Transverse colon (tissue), 4 donors: ENCODE results near the gene TRIM5. TPM values are rescaled to one million over a fixed set of nuclear protein-coding genes. Genes with fewer than 3 reads are reported as not detected.

Experiments used
- DNase-seq: peaks from one replicate; pipeline ENCODE4 v3.0.0-alpha.2; 2019
- H3K27ac ChIP-seq, 4 donors: fragments of 200-600 bp; sonication (generic); 2 replicates each; pipeline ENCODE4 v1.5.1; 2016 to 2018; ENCODE audit warnings: inconsistent platforms in 4 of 4
- H3K27me3 ChIP-seq: fragments of 200-600 bp; sonication (generic); 2 replicates; pipeline ENCODE4 v1.5.1; 2017; ENCODE audit warnings: inconsistent platforms
- H3K36me3 ChIP-seq, 4 donors: fragments of 200-600 bp; sonication (generic); 2 replicates each; pipeline ENCODE4 v1.5.1; 2017 to 2019; ENCODE audit warnings: inconsistent platforms in 4 of 4
- H3K4me1 ChIP-seq, 4 donors: fragments of 200-600 bp; sonication (generic); 2 replicates each; pipeline ENCODE4 v1.5.1; 2017 to 2020; ENCODE audit warnings: inconsistent platforms in 4 of 4
- H3K4me3 ChIP-seq, 4 donors: fragments of 200-600 bp; sonication (generic); 1 replicate in 1 of 4; 2 replicates in 3 of 4; pipeline versions ENCODE4 v1.5.1 to v1.6.1; 2017 to 2019; ENCODE audit warnings: inconsistent platforms in 4 of 4
- H3K9me3 ChIP-seq, 2 donors: fragments of 200-600 bp; sonication (generic); 2 replicates each; pipeline ENCODE4 v1.5.1; 2017 to 2019; ENCODE audit warnings: inconsistent platforms in 2 of 2
- CTCF ChIP-seq, 5 experiments: fragments of 200-600 bp in 3 of 5; fragments of 450-650 bp in 2 of 5; sonication (generic) in 3 of 5; IDR thresholded peaks; 1 replicate in 2 of 5; 2 replicates in 3 of 5; pipeline ENCODE4 v1.5.1; 2016 to 2017; ENCODE audit warnings: antibody characterized with exemption in 5 of 5, inconsistent platforms in 3 of 5, mild to moderate bottlenecking in 2 of 5, moderate library complexity in 1 of 5
- EP300 ChIP-seq: sonication (generic); formaldehyde crosslinking; IDR thresholded peaks from one replicate; pipeline ENCODE4 v1.6.1; 2017; ENCODE audit warnings: antibody characterized with exemption, low read depth
- POLR2A ChIP-seq: fragments of 450-650 bp; IDR thresholded peaks from one replicate; pipeline ENCODE4 v1.6.1; 2016; ENCODE audit warnings: antibody characterized with exemption, mild to moderate bottlenecking, moderate library complexity
- POLR2AphosphoS5 ChIP-seq, 3 donors: sonication (generic); formaldehyde crosslinking; IDR thresholded peaks; one replicate each; pipeline ENCODE4 v1.6.1; 2016; ENCODE audit warnings: antibody characterized with exemption in 3 of 3
- WGBS, 2 donors: methylation state at CpG; one replicate each; pipeline ENCODE4 v1.1.5; 2018; ENCODE audit warnings: low coverage in 1 of 2; 5-methylcytosine and 5-hydroxymethylcytosine counted together
- in situ Hi-C, 4 donors: fragments of 200-750 bp; cut with MboI; loops; one replicate each; pipeline versions ENCODE4 v1.15.0 to v1.15.1; 2017; ENCODE audit warnings: low sequenced_read_pairs in 3 of 4, low pct_ligation_motif_present in 1 of 4, low pct_unique_long_range_greater_than_20kb in 1 of 4
- intact Hi-C: fragments of 100-400 bp; cut with DNase I; formaldehyde crosslinking; loops from one replicate; pipeline ENCODE4 v1.15.1; 2023; ENCODE audit warnings: low total_unique reads
- total RNA-seq, 4 donors: library from RNA; depleted of rRNA; stranded (reverse); fragments of >200 nt; gene quantifications; one replicate each; pipeline ENCODE4 v1.1.0, GENCODE V29; 2016

Gene TRIM5
- total RNA-seq, 4 donors from 2014 or later: 10.5 to 23.6 (median 16.3) TPM

- H3K36me3 ChIP-seq: peaks cover 0 to 9% (median 0%) of the 10 kb centered on the region in 4 donors
Observed at GRCh38 chr11:5643585-5643984, 41.3 kb downstream of the TRIM5 start.

DNA sequence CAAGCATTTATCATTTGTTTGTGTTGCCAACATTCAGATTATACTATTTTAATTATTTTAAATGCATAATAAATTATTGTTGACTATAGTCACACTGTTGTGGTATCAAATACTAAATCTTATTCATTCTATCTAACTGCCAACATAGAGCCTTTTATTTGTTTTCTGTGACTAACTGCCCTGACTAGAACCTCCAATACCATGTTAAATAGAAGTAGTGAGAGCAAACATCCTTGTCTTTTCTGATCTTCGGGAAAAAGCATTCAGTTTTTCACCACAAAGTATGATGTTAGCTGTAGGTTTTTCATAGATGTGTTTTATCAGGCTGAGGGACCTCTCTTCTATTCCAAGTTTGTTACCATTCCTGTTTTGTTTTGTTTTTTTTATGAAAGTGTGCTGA is 44.9 kb downstream of the TRIM5 start:
- intact Hi-C loops: no loop called here
- in situ Hi-C loops: no loop called here
- H3K27ac ChIP-seq: no peak overlapping the region
- WGBS, 2 donors: 82 to 100% methylated on average over 1 of the region's 1 CpG
- no peaks in the 10 kb centered on the region for H3K4me1 ChIP-seq
- H3K27me3 ChIP-seq: no peaks in the 10 kb centered on the region
- TF ChIP-seq POLR2A (no peak), CTCF (IDR thresholded peaks at IDR 0.05) (no peak), EP300 (no peak), POLR2AphosphoS5 (IDR thresholded peaks at IDR 0.05) (no peak)
- no peaks in the 10 kb centered on the region for H3K9me3 ChIP-seq
- H3K36me3 ChIP-seq: peaks cover 0 to 17% (median 0%) of the 10 kb centered on the region in 4 donors
- DNase-seq: no peak
- H3K4me3 ChIP-seq: no peak overlapping the region

More at GRCh38 chr11:5643585-5643984, 41.3 kb downstream of the TRIM5 start:
- intact Hi-C loops (no loop called here), in situ Hi-C loops (no loop called here)
- Histone ChIP-seq H3K27me3 (no peaks in the 10 kb centered on the region), H3K4me1 (no peaks in the 10 kb centered on the region), H3K9me3 (no peaks in the 10 kb centered on the region), H3K27ac (no peak overlapping the region), H3K4me3 (no peak overlapping the region)
- no peak for DNase-seq
- TF ChIP-seq POLR2AphosphoS5 (IDR thresholded peaks at IDR 0.05) (no peak), POLR2A (no peak), CTCF (IDR thresholded peaks at IDR 0.05) (no peak), EP300 (no peak)

GRCh38 chr11:5631969-5632635 is 52.8 kb downstream of the TRIM5 start:
- 66 to 81% methylated on average over 5 of the region's 5 CpGs for whole genome bisulfite sequencing, 2 donors
- H3K9me3 ChIP-seq: no peaks in the 10 kb centered on the region
- TF ChIP-seq POLR2AphosphoS5 (IDR thresholded peaks at IDR 0.05) (no peak), EP300 (no peak), CTCF (IDR thresholded peaks at IDR 0.05) (no peak), POLR2A (no peak)
- no peaks in the 10 kb centered on the region for H3K27me3 ChIP-seq
- DNase-seq: no peak
- in situ Hi-C loops: no loop called here
- peaks cover 0 to 16% (median 3%) of the 10 kb centered on the region in 4 donors for H3K36me3 ChIP-seq
- no peaks in the 10 kb centered on the region for H3K4me1 ChIP-seq
- intact Hi-C loops: no loop called here
- H3K27ac ChIP-seq: no peak overlapping the region
- no peak overlapping the region for H3K4me3 ChIP-seq

DNA sequence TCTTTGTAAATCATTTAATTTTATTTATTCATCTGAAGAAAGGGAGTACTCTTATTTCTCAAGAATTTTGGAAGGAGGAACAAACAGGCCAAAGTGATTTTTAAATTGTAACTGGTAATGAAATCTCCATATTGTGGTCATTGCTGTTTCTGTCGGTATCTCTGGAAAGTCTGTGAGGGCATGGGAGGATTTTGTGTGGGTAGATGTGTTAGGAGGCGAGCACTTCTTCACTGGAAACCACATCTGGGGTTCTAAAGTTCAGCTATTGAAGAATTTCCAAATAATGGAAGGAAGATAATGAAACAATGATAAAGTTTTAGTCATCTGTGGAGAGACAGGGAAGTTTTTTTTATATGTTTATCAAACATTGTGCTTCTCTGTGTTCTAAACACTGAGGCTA is 53.5 kb downstream of the TRIM5 start:
- Histone ChIP-seq H3K36me3 (peaks cover 0 to 16% (median 3%) of the 10 kb centered on the region in 4 donors), H3K27me3 (no peaks in the 10 kb centered on the region), H3K4me3 (no peak overlapping the region), H3K9me3 (no peaks in the 10 kb centered on the region), H3K27ac (no peak overlapping the region), H3K4me1 (no peaks in the 10 kb centered on the region)
- DNase-seq: no peak
- in situ Hi-C loops (no loop called here), intact Hi-C loops (no loop called here)
- 67 to 72% methylated on average over 2 of the region's 2 CpGs for WGBS, 2 donors
- no peak for TF ChIP-seq CTCF (IDR thresholded peaks at IDR 0.05)
